Glutamatergic neuron (in vitro differentiated cells): ENCODE data around the gene MROH7. TPM values are rescaled to one million over a fixed set of nuclear protein-coding genes. Genes with fewer than 3 reads are reported as not detected.

ENCODE experiments used
- DNase-seq: peaks from one replicate; pipeline ENCODE4 v3.0.0; 2022
- H3K27ac Mint-ChIP-seq: one replicate; pipeline ENCODE4 v1.8.0; 2020; ENCODE audit warnings: mild to moderate bottlenecking, mixed read lengths, inconsistent platforms; ENCODE audit not compliant: unreplicated experiment
- H3K27me3 Mint-ChIP-seq: one replicate; pipeline ENCODE4 v1.8.0; 2020; ENCODE audit warnings: mild to moderate bottlenecking, moderate library complexity, mixed read lengths, inconsistent platforms; ENCODE audit not compliant: unreplicated experiment
- H3K36me3 Mint-ChIP-seq: one replicate; pipeline ENCODE4 v1.8.0; 2020; ENCODE audit warnings: mild to moderate bottlenecking, mixed read lengths, inconsistent platforms; ENCODE audit not compliant: unreplicated experiment
- H3K4me1 Mint-ChIP-seq: one replicate; pipeline ENCODE4 v1.8.0; 2020; ENCODE audit warnings: mild to moderate bottlenecking, low read depth, mixed read lengths, inconsistent platforms; ENCODE audit not compliant: unreplicated experiment
- H3K4me3 Mint-ChIP-seq: one replicate; pipeline ENCODE4 v1.8.0; 2020; ENCODE audit warnings: mild to moderate bottlenecking, mixed read lengths, inconsistent platforms; ENCODE audit not compliant: unreplicated experiment
- H3K9me3 Mint-ChIP-seq: one replicate; pipeline ENCODE4 v1.8.0; 2020; ENCODE audit warnings: mild to moderate bottlenecking, moderate library complexity, mixed read lengths, inconsistent platforms; ENCODE audit not compliant: unreplicated experiment
- CTCF ChIP-seq: fragments of 200-600 bp; sonication (generic); IDR thresholded peaks from one replicate; pipeline ENCODE4 v1.5.0; 2021; ENCODE audit not compliant: partially characterized antibody, unreplicated experiment
- total RNA-seq: library from RNA; stranded (reverse); fragmentation: NEBNext Ultra II Directional; extraction: Animal tissue kit (Norgen Biotek cat#: 25700); gene quantifications from one replicate; pipeline ENCODE4 v1.2.1, GENCODE V29; 2021; ENCODE audit not compliant: unreplicated experiment

The MROH7 gene
- total RNA-seq, 1 donor from 2014 or later = not detected

GRCh38 chr1:54614024-54614423 is 27.6 kb upstream of the MROH7 start:
- Mint-ChIP-seq H3K9me3 (peaks cover 9% of the 10 kb centered on the region), H3K27ac (peak overlapping the region; percentile 14), H3K4me1 (peaks cover 8% of the 10 kb centered on the region), H3K4me3 (no peak overlapping the region), H3K36me3 (no peaks in the 10 kb centered on the region), H3K27me3 (peaks cover 8% of the 10 kb centered on the region)
- DNase-seq = no peak
- TF ChIP-seq CTCF = no peak

- Mint-ChIP-seq H3K27me3 (peaks cover 8% of the 10 kb centered on the region), H3K9me3 (peaks cover 7% of the 10 kb centered on the region), H3K27ac (no peak overlapping the region), H3K4me3 (no peak overlapping the region), H3K36me3 (no peaks in the 10 kb centered on the region), H3K4me1 (peaks cover 7% of the 10 kb centered on the region)
- no peak for DNase-seq
- TF ChIP-seq CTCF = no peak
These were observed 27.0 kb upstream of the MROH7 start for GRCh38 chr1:54614563-54614962.

GRCh38 chr1:54615531-54616279 is 25.9 kb upstream of the MROH7 start:
- TF ChIP-seq CTCF = no peak
- Mint-ChIP-seq H3K4me3 (no peak overlapping the region), H3K9me3 (peaks cover 7% of the 10 kb centered on the region), H3K4me1 (peaks cover 12% of the 10 kb centered on the region), H3K27me3 (peaks cover 8% of the 10 kb centered on the region), H3K27ac (no peak overlapping the region), H3K36me3 (no peaks in the 10 kb centered on the region)
- no peak for DNase-seq

- Mint-ChIP-seq H3K36me3 (no peaks in the 10 kb centered on the region), H3K27me3 (peaks cover 2% of the 10 kb centered on the region), H3K27ac (no peak overlapping the region), H3K9me3 (peaks cover 5% of the 10 kb centered on the region), H3K4me3 (peak overlapping the region; percentile 5), H3K4me1 (peaks cover 7% of the 10 kb centered on the region)
- no peak for TF ChIP-seq CTCF
- DNase-seq = peak; percentile 35
These were observed 21.8 kb upstream of the MROH7 start for GRCh38 chr1:54619749-54620148.

GRCh38 chr1:54623216-54624007 is 18.2 kb upstream of the MROH7 start, which contains the start of gene FAM151A:
TSS of gene FAM151A (minus strand) at chr1:54623525. CDS start at chr1:54623395, 130 bp downstream.
- no peak for TF ChIP-seq CTCF
- Mint-ChIP-seq H3K4me3 (no peak within 1 kb of the TSS), H3K4me1 (peaks cover 7% of the 10 kb centered on the region), H3K36me3 (no peaks in the 10 kb centered on the region), H3K27me3 (no peaks in the 10 kb centered on the region), H3K27ac (no peak within 1 kb of the TSS), H3K9me3 (peaks cover 5% of the 10 kb centered on the region)
- DNase-seq = no peak
